Uterus (tissue), 2 donors: ENCODE measurements around the gene C6orf136.

ENCODE experiments used
- POLR2A ChIP-seq, 2 donors: fragments of 450-650 bp; IDR thresholded peaks; one replicate each; pipeline ENCODE4 v1.6.1; 2016; ENCODE audit warnings: antibody characterized with exemption in 2 of 2, mild to moderate bottlenecking in 1 of 2, moderate library complexity in 1 of 2
- TF ChIP-seq, protein P1 (sequence below), 4 experiments: fragments of 200-600 bp in 2 of 4; fragments of 450-650 bp in 2 of 4; sonication (generic) in 2 of 4; IDR thresholded peaks; one replicate each; pipeline ENCODE4 v1.5.1; 2016 to 2019; ENCODE audit warnings: antibody characterized with exemption in 4 of 4, mild to moderate bottlenecking in 2 of 4, moderate library complexity in 1 of 4

DNA sequence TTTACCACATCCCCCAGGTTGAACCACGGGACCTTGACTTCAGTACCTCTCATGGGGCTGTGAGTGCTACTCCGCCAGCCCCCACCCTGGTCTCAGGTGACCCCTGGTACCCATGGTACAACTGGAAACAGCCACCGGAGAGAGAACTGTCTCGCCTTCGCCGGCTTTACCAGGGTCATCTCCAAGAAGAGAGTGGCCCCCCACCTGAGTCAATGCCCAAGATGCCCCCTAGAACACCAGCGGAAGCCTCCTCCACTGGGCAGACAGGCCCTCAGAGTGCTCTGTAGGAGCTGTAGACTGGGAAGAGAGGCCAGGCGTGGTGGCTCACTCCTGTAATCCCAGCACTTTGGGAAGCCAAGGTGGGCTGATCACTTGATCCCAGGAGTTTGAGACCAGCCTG is 21.4 kb upstream of the C6orf136 start:
- TF ChIP-seq, protein P1, sequence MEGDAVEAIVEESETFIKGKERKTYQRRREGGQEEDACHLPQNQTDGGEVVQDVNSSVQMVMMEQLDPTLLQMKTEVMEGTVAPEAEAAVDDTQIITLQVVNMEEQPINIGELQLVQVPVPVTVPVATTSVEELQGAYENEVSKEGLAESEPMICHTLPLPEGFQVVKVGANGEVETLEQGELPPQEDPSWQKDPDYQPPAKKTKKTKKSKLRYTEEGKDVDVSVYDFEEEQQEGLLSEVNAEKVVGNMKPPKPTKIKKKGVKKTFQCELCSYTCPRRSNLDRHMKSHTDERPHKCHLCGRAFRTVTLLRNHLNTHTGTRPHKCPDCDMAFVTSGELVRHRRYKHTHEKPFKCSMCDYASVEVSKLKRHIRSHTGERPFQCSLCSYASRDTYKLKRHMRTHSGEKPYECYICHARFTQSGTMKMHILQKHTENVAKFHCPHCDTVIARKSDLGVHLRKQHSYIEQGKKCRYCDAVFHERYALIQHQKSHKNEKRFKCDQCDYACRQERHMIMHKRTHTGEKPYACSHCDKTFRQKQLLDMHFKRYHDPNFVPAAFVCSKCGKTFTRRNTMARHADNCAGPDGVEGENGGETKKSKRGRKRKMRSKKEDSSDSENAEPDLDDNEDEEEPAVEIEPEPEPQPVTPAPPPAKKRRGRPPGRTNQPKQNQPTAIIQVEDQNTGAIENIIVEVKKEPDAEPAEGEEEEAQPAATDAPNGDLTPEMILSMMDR (IDR thresholded peaks at IDR 0.05) = no peak
- TF ChIP-seq POLR2A (IDR thresholded peaks at IDR 0.05) = no peak
